GM20431 (cell line): ENCODE results near the gene INO80D.
"Not testable (repeated sequence)": the region's sequence is repeated elsewhere in the genome, so short reads cannot be mapped to it uniquely, and the experiment has no call there.

Source experiments
- in situ Hi-C: fragments of 300-500 bp; cut with MseI, MboI; formaldehyde crosslinking; loops from one replicate; pipeline ENCODE4 v1.15.0; 2020; ENCODE audit warnings: low sequenced_read_pairs; ENCODE audit not compliant: unreplicated experiment

The INO80D gene

GRCh38 chr2:206035393-206035792 is 50.6 kb downstream of the INO80D start:
- in situ Hi-C loops, result not testable (repeated sequence)

- in situ Hi-C loops, result not testable (repeated sequence)
Measured at GRCh38 chr2:206033452-206033851, 52.5 kb downstream of the INO80D start.

- in situ Hi-C loops, result no loop called here
Measured at GRCh38 chr2:206031950-206032567, 53.9 kb downstream of the INO80D start.

GRCh38 chr2:206031162-206031784 is 54.7 kb downstream of the INO80D start:
- in situ Hi-C loops, result no loop called here

- in situ Hi-C loops, result no loop called here
Measured at GRCh38 chr2:206028101-206028500, 57.9 kb downstream of the INO80D start.

GRCh38 chr2:206023183-206023582 is 62.8 kb downstream of the INO80D start:
- in situ Hi-C loops, result no loop called here

GRCh38 chr2:206020171-206020570 is 65.8 kb downstream of the INO80D start:
- in situ Hi-C loops, result no loop called here

GRCh38 chr2:206015746-206016145 is 70.2 kb downstream of the INO80D start:
- in situ Hi-C loops, result not testable (repeated sequence)

- in situ Hi-C loops, result no loop called here
Measured at GRCh38 chr2:206011795-206012194, 74.2 kb downstream of the INO80D start.

GRCh38 chr2:206011018-206011614 is 74.9 kb downstream of the INO80D start:
- in situ Hi-C loops, result no loop called here

- in situ Hi-C loops, result no loop called here
Measured at GRCh38 chr2:206004004-206004693, 81.8 kb downstream of the INO80D start.

- in situ Hi-C loops, result no loop called here
Measured at GRCh38 chr2:206002440-206002839, 83.5 kb downstream of the INO80D start.

- in situ Hi-C loops, result no loop called here
Measured at GRCh38 chr2:206001912-206002311, 84.1 kb downstream of the INO80D start.

- in situ Hi-C loops, result no loop called here
Measured at GRCh38 chr2:206000776-206001175, 85.2 kb downstream of the INO80D start.

- in situ Hi-C loops, result no loop called here
Measured at GRCh38 chr2:205998583-205998982, 87.4 kb downstream of the INO80D start.

- in situ Hi-C loops, result no loop called here
Measured at GRCh38 chr2:205996161-205996560, 89.8 kb downstream of the INO80D start.

GRCh38 chr2:205995260-205995659 is 90.7 kb downstream of the INO80D start:
- in situ Hi-C loops, result no loop called here

- in situ Hi-C loops, result no loop called here
Measured at GRCh38 chr2:205994344-205994743, 91.6 kb downstream of the INO80D start.

GRCh38 chr2:205990104-205990503 is 95.9 kb downstream of the INO80D start:
- in situ Hi-C loops, result no loop called here

- in situ Hi-C loops, result no loop called here
Measured at GRCh38 chr2:205989271-205990071, 96.5 kb downstream of the INO80D start.
